C4-2B (cell line): Measurements from ENCODE around the gene SLC2A9.

ENCODE experiments used
- CTCF ChIP-seq: fragments of 450-650 bp; conservative IDR thresholded peaks from 2 replicates; pipeline ENCODE4 v1.5.1; 2017; ENCODE audit warnings: mild to moderate bottlenecking
- ZFX ChIP-seq: fragments of 450-650 bp; IDR thresholded peaks from 2 replicates; pipeline ENCODE4 v1.6.1; 2017

GRCh38 chr4:9952415-9952950 is 68.8 kb downstream of the SLC2A9 start:
- TF ChIP-seq CTCF: no peak
- TF ChIP-seq ZFX: no peak
